ENCODE measurements around the gene ATP5MK.
"Not testable (repeated sequence)": the region's sequence is repeated elsewhere in the genome, so short reads cannot be mapped to it uniquely, and the experiment has no call there.

Gene ATP5MK

GRCh38 chr10:103429647-103430046 is 33.4 kb upstream of the ATP5MK start:
- no peak overlapping the region for H3K4me3 ChIP-seq (ENCODE audit: low read length)
- no peaks in the 10 kb centered on the region for H3K4me1 ChIP-seq (ENCODE audit: control insufficient read depth, insufficient read depth, low read length)
- H3K9me3 ChIP-seq (replicated peaks; ENCODE audit: low read length), result no peaks in the 10 kb centered on the region
- no peaks in the 10 kb centered on the region for H3K27me3 ChIP-seq (ENCODE audit: control insufficient read depth, insufficient read depth, low read length)
- H3K36me3 ChIP-seq (ENCODE audit: insufficient read depth, low read length), result peaks cover 81% of the 10 kb centered on the region
- H3K4me2 ChIP-seq (ENCODE audit: low read length), result no peak overlapping the region
- no peak overlapping the region for H3K9ac ChIP-seq (ENCODE audit: low read depth, low read length)

DNA sequence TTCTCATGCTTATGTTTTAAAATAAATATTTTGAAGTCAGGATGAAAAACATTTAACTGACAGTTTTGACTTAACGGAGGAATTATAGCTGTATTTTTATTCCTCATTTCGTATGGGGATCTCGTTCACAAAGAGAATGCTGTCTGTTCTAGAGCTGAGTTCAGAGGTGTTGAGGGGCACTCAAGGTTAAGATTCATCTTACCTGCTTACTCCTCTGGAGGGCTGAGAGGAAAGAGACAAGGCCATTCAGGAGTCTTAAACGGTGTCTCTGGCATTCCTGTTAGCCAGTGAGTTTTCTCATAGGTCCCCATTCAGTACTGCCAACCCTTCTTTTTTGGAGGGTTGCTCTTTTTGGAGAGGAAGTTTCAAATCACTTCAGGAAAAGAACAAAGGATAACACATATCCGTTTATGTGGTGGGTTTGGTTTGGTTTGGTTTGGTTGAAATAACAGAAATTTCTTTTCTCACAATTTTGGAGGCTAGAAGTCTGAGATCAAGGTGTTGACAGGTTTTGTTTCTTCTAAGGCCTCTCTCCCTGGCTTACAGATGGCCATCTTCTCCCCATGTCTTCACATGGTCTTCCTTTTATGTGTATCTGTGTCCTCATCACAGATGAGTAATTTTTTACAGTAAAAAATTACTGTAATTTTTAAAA is 32.8 kb upstream of the ATP5MK start:
- H3K4me3 ChIP-seq (ENCODE audit: low read length), result no peak overlapping the region
- no peaks in the 10 kb centered on the region for H3K27me3 ChIP-seq (ENCODE audit: control insufficient read depth, insufficient read depth, low read length)
- H3K36me3 ChIP-seq (ENCODE audit: insufficient read depth, low read length), result peaks cover 81% of the 10 kb centered on the region
- no peak overlapping the region for H3K4me2 ChIP-seq (ENCODE audit: low read length)
- H3K4me1 ChIP-seq (ENCODE audit: control insufficient read depth, insufficient read depth, low read length), result no peaks in the 10 kb centered on the region
- no peak overlapping the region for H3K9ac ChIP-seq (ENCODE audit: low read depth, low read length)
- no peaks in the 10 kb centered on the region for H3K9me3 ChIP-seq (replicated peaks; ENCODE audit: low read length)

- H3K36me3 ChIP-seq (ENCODE audit: insufficient read depth, low read length), result peaks cover 85% of the 10 kb centered on the region
- H3K4me1 ChIP-seq (ENCODE audit: control insufficient read depth, insufficient read depth, low read length), result no peaks in the 10 kb centered on the region
- no peak overlapping the region for H3K4me3 ChIP-seq (ENCODE audit: low read length)
- H3K9me3 ChIP-seq (replicated peaks; ENCODE audit: low read length), result no peaks in the 10 kb centered on the region
- H3K4me2 ChIP-seq (ENCODE audit: low read length), result no peak overlapping the region
- H3K9ac ChIP-seq (ENCODE audit: low read depth, low read length), result no peak overlapping the region
- no peaks in the 10 kb centered on the region for H3K27me3 ChIP-seq (ENCODE audit: control insufficient read depth, insufficient read depth, low read length)
Measured at GRCh38 chr10:103427866-103428265, 31.6 kb upstream of the ATP5MK start.

DNA sequence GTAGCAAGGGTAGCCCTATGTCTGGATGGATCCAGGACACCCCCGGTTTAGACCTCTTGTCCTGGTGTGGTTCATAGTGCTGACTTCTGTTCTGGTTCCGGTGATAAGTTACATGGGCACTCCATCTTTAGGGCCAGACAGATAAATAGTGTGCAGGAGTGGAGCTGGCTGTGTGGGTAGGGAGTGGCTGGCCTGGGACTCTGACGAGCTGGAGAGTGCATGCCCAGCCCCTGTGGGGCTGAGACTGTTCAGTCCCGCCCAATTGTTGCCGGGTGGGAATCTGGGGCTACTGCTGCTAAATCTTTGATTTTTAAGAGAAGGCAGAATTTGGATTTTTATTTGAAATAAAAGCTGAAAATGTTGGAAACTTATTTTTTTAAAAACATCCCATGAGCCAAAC is 27.5 kb upstream of the ATP5MK start:
- Histone ChIP-seq H3K4me2 (ENCODE audit: low read length) (no peak overlapping the region), H3K36me3 (ENCODE audit: insufficient read depth, low read length) (peaks cover 80% of the 10 kb centered on the region), H3K9me3 (replicated peaks; ENCODE audit: low read length) (no peaks in the 10 kb centered on the region), H3K4me1 (ENCODE audit: control insufficient read depth, insufficient read depth, low read length) (no peaks in the 10 kb centered on the region), H3K4me3 (ENCODE audit: low read length) (no peak overlapping the region), H3K27me3 (ENCODE audit: control insufficient read depth, insufficient read depth, low read length) (no peaks in the 10 kb centered on the region), H3K9ac (ENCODE audit: low read depth, low read length) (no peak overlapping the region)

DNA sequence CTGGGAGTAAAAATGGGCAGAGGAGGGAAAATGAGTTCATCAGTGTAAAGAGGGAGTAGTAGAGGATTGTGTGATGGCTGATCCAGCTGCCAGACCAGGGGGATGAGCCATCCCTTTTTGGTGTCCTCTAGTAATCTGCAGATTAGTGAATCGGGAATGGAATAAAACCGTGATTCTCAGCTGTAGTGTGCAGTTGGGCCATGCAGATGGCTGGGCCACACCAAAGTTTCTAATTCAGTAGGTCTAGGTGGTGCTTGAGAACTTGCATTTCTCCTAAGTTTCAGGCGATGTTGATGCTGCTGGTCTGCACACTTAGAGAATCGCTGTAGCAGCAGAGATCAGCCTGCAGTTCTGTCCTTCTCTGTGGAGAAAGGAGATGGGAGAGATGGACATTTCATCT is 22.8 kb upstream of the ATP5MK start:
- no peaks in the 10 kb centered on the region for H3K4me1 ChIP-seq (ENCODE audit: control insufficient read depth, insufficient read depth, low read length)
- no peaks in the 10 kb centered on the region for H3K9me3 ChIP-seq (replicated peaks; ENCODE audit: low read length)
- peaks cover 89% of the 10 kb centered on the region for H3K36me3 ChIP-seq (ENCODE audit: insufficient read depth, low read length)
- no peak overlapping the region for H3K4me2 ChIP-seq (ENCODE audit: low read length)
- H3K27me3 ChIP-seq (ENCODE audit: control insufficient read depth, insufficient read depth, low read length), result no peaks in the 10 kb centered on the region
- no peak overlapping the region for H3K9ac ChIP-seq (ENCODE audit: low read depth, low read length)
- no peak overlapping the region for H3K4me3 ChIP-seq (ENCODE audit: low read length)

DNA sequence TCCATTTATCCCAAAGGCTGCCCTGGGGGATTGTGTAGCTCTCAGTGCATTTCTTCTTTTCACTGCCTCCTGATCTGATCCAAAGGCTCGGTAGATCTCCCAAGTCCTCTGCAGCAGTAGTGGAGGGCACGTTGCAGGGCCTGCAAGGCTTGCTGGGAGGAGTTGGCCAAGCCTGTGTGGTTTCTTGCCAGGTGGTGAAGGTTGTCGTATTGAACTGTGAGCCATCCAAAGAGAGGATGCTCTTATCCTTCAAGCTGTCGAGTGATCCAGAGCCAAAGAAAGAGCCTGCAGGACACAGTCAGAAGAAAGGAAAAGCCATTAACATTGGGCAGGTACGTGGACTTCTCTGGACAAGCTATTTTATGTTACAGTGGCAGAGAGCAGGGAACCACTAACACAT is 21.3 kb upstream of the ATP5MK start:
- Histone ChIP-seq H3K9ac (ENCODE audit: low read depth, low read length) (no peak overlapping the region), H3K4me3 (ENCODE audit: low read length) (no peak overlapping the region), H3K4me2 (ENCODE audit: low read length) (no peak overlapping the region), H3K9me3 (replicated peaks; ENCODE audit: low read length) (no peaks in the 10 kb centered on the region), H3K36me3 (ENCODE audit: insufficient read depth, low read length) (peaks cover 89% of the 10 kb centered on the region), H3K27me3 (ENCODE audit: control insufficient read depth, insufficient read depth, low read length) (no peaks in the 10 kb centered on the region), H3K4me1 (ENCODE audit: control insufficient read depth, insufficient read depth, low read length) (no peaks in the 10 kb centered on the region)

DNA sequence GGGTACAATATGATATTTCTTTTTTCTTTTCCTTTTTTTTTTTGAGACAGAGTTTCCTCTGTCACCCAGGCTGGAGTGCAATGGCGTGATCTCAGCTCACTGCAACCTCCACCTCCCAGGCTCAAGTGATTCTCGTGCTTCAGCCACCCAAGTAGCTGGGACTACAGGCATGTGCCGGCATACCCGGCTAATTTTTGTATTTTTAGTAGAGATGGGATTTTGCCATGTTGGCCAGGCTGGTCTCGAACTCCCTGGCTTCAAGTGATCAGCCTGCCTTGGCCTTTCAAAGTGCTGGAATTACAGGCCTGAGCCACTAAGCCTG is 20.8 kb upstream of the ATP5MK start:
- not testable (repeated sequence) for H3K9me3 ChIP-seq (replicated peaks; ENCODE audit: low read length); H3K9ac ChIP-seq (ENCODE audit: low read depth, low read length); H3K4me3 ChIP-seq (ENCODE audit: low read length); H3K27me3 ChIP-seq (ENCODE audit: control insufficient read depth, insufficient read depth, low read length); H3K4me1 ChIP-seq (ENCODE audit: control insufficient read depth, insufficient read depth, low read length); H3K4me2 ChIP-seq (ENCODE audit: low read length)
- H3K36me3 ChIP-seq (ENCODE audit: insufficient read depth, low read length), result peaks cover 87% of the 10 kb centered on the region

GRCh38 chr10:103416436-103417147 is 20.3 kb upstream of the ATP5MK start:
- H3K9me3 ChIP-seq (replicated peaks; ENCODE audit: low read length), result no peaks in the 10 kb centered on the region
- H3K36me3 ChIP-seq (ENCODE audit: insufficient read depth, low read length), result peaks cover 87% of the 10 kb centered on the region
- H3K4me1 ChIP-seq (ENCODE audit: control insufficient read depth, insufficient read depth, low read length), result no peaks in the 10 kb centered on the region
- H3K27me3 ChIP-seq (ENCODE audit: control insufficient read depth, insufficient read depth, low read length), result no peaks in the 10 kb centered on the region
- no peak overlapping the region for H3K9ac ChIP-seq (ENCODE audit: low read depth, low read length)
- no peak overlapping the region for H3K4me2 ChIP-seq (ENCODE audit: low read length)
- H3K4me3 ChIP-seq (ENCODE audit: low read length), result no peak overlapping the region

- Histone ChIP-seq H3K9ac (ENCODE audit: low read depth, low read length) (no peak overlapping the region), H3K36me3 (ENCODE audit: insufficient read depth, low read length) (peaks cover 87% of the 10 kb centered on the region), H3K4me1 (ENCODE audit: control insufficient read depth, insufficient read depth, low read length) (no peaks in the 10 kb centered on the region), H3K4me2 (ENCODE audit: low read length) (no peak overlapping the region), H3K9me3 (replicated peaks; ENCODE audit: low read length) (no peaks in the 10 kb centered on the region), H3K27me3 (ENCODE audit: control insufficient read depth, insufficient read depth, low read length) (no peaks in the 10 kb centered on the region), H3K4me3 (ENCODE audit: low read length) (no peak overlapping the region)
Measured at GRCh38 chr10:103415581-103415980, 19.3 kb upstream of the ATP5MK start.

DNA sequence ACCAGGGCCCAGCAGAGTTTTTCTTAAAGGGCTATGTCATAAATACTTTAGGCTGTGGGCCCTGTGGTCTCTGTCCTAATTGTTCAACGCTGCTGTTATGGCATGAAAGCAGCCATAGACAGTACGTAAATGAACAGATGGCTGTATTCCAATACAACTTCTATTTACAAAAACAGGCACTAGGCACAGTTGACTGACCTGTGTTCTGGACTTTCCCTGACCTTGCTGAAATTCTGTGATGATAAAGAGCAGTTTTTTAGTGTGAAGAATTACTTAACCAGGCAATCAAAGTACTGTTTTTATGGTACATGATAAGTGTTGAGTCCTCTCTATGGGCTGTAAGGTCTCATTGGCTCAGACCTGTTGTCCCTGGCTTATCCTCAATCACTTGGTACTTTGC is 17.3 kb upstream of the ATP5MK start:
- no peak overlapping the region for H3K9ac ChIP-seq (ENCODE audit: low read depth, low read length)
- no peaks in the 10 kb centered on the region for H3K27me3 ChIP-seq (ENCODE audit: control insufficient read depth, insufficient read depth, low read length)
- H3K36me3 ChIP-seq (ENCODE audit: insufficient read depth, low read length), result peaks cover 80% of the 10 kb centered on the region
- H3K4me2 ChIP-seq (ENCODE audit: low read length), result no peak overlapping the region
- H3K4me3 ChIP-seq (ENCODE audit: low read length), result no peak overlapping the region
- H3K4me1 ChIP-seq (ENCODE audit: control insufficient read depth, insufficient read depth, low read length), result no peaks in the 10 kb centered on the region
- no peaks in the 10 kb centered on the region for H3K9me3 ChIP-seq (replicated peaks; ENCODE audit: low read length)

DNA sequence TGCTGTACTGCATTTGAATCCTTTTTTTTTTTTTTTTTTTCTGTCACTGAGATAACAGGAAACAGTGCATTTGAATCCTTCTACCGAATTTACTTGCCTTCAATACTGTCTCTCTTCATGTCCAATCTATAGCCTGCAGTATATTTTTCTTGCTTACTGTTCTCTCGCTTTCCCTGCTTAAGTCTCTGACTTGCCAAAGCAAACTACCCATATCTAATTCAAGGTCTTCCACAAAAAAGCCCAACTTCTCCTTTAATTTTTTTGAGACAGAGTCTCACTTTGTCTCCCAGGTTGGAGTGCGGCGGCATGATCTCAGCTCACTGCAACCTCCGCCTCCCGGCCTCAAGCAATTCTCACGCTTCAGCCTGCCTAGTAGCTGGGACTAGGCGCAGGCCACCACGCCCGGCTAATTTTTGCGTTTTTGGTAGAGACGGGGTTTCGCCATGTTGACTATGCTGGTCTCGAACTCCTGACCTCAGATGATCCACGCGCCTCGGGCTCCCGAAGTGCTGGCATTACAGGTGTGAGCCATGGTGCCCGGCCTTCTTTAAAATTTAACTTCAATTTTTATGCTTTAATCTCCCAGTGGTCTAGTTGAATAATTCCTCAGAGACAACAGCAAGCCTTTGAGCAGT is 1.0 kb upstream of the ATP5MK start:
- Histone ChIP-seq H3K4me2 (ENCODE audit: low read length) (peak overlapping the region; percentile 92), H3K9me3 (replicated peaks; ENCODE audit: low read length) (no peaks in the 10 kb centered on the region), H3K27me3 (ENCODE audit: control insufficient read depth, insufficient read depth, low read length) (no peaks in the 10 kb centered on the region), H3K4me1 (ENCODE audit: control insufficient read depth, insufficient read depth, low read length) (peaks cover 21% of the 10 kb centered on the region), H3K4me3 (ENCODE audit: low read length) (peak overlapping the region; percentile 98), H3K36me3 (ENCODE audit: insufficient read depth, low read length) (peaks cover 50% of the 10 kb centered on the region), H3K9ac (ENCODE audit: low read depth, low read length) (peak overlapping the region; percentile 98)

GRCh38 chr10:103396789-103397087 is 463 bp upstream of the ATP5MK start:
- Histone ChIP-seq H3K27me3 (ENCODE audit: control insufficient read depth, insufficient read depth, low read length) (no peaks in the 10 kb centered on the region), H3K4me3 (ENCODE audit: low read length) (peak overlapping the region; percentile 98), H3K9me3 (replicated peaks; ENCODE audit: low read length) (no peaks in the 10 kb centered on the region), H3K9ac (ENCODE audit: low read depth, low read length) (peak overlapping the region; percentile 98), H3K4me2 (ENCODE audit: low read length) (peak overlapping the region; percentile 92), H3K4me1 (ENCODE audit: control insufficient read depth, insufficient read depth, low read length) (peaks cover 21% of the 10 kb centered on the region), H3K36me3 (ENCODE audit: insufficient read depth, low read length) (peaks cover 46% of the 10 kb centered on the region)
